ENCODE data around the gene SPOCK3. TPM values are rescaled to one million over a fixed set of nuclear protein-coding genes. Genes with fewer than 3 reads are reported as not detected.

The SPOCK3 gene
- total and polyA plus RNA-seq, 10 of the 15 experiments (the other 5 are each of a cell fraction or from before 2014, with no cell fraction given) = 0.06 to 0.39 (median 0.09) TPM; not detected in 5

DNA sequence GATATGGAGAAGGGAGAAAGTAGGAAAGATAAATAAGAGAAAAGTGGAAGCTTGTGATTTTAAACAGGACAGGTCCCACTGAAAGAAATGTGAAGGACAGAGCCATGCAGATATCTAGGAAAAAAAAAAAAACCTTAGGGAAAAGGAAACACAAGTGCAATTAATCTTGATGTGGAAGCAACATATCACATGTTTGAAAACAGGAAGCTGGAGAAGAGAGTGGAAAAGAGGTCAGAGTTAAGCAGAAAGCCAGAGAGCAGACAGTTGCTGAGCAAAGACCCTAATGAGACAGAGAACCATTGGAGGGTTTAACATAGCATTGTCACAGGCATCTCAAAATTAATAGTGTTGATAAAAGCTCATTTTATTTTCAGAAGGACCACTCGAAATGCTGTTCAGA, 89.7 kb downstream of the SPOCK3 start:
- intact Hi-C loops (cut with micrococcal nuclease; ENCODE audit: unreplicated experiment) = no loop called here

More for the DNA sequence above, 89.7 kb downstream of the SPOCK3 start:
- no peaks in the 10 kb centered on the region for H4K20me1 ChIP-seq (ENCODE audit: control insufficient read depth, insufficient read depth)
- no peaks in the 10 kb centered on the region for H3K27me3 ChIP-seq (replicated peaks in 1 of 2; ENCODE audit: control insufficient read depth in 2 of 2, insufficient read depth in 2 of 2, low read length in 1 of 2)
- in situ Hi-C loops (cut with MboI) = no loop called here
- H3K36me3 ChIP-seq (ENCODE audit: control insufficient read depth in 2 of 2, insufficient read depth in 2 of 2, low read length in 1 of 2) = no peaks in the 10 kb centered on the region
- RAD21 ChIA-PET (ENCODE audit: unreplicated experiment) = no interaction called here
- CTCF ChIA-PET = no interaction called here
- no peak overlapping the region for H3K4me3 ChIP-seq
- DNase-seq (ENCODE audit: low read depth, low spot score) = no peak
- ATAC-seq = no peak
- BruUV-seq (replicated peaks) = no TSS peak
- H3K27ac ChIP-seq (ENCODE audit: control insufficient read depth, insufficient read depth) = no peak overlapping the region
- SMC1A ChIA-PET (ENCODE audit: uncharacterized antibody, unreplicated experiment) = interaction anchor here (0.7 to 1.0 kb wide), 2 partner anchors 93 to 551 kb away, joined by 3 read pairs; no protein-coding TSS in a partner anchor
- no peak for TF ChIP-seq NBN (IDR thresholded peaks at IDR 0.05)
- TF ChIP-seq, protein P1, sequence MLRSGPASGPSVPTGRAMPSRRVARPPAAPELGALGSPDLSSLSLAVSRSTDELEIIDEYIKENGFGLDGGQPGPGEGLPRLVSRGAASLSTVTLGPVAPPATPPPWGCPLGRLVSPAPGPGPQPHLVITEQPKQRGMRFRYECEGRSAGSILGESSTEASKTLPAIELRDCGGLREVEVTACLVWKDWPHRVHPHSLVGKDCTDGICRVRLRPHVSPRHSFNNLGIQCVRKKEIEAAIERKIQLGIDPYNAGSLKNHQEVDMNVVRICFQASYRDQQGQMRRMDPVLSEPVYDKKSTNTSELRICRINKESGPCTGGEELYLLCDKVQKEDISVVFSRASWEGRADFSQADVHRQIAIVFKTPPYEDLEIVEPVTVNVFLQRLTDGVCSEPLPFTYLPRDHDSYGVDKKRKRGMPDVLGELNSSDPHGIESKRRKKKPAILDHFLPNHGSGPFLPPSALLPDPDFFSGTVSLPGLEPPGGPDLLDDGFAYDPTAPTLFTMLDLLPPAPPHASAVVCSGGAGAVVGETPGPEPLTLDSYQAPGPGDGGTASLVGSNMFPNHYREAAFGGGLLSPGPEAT (IDR thresholded peaks at IDR 0.05; ENCODE audit: low read depth) = no peak
- TF ChIP-seq HDAC6 (IDR thresholded peaks at IDR 0.05; ENCODE audit: unreplicated experiment) = no peak
- no peak for TF ChIP-seq CREB1 (IDR thresholded peaks at IDR 0.05; ENCODE audit: low read depth)
- TF ChIP-seq E2F8 (IDR thresholded peaks at IDR 0.05; ENCODE audit: low read depth, partially characterized antibody) = no peak
- TF ChIP-seq, protein P2, sequence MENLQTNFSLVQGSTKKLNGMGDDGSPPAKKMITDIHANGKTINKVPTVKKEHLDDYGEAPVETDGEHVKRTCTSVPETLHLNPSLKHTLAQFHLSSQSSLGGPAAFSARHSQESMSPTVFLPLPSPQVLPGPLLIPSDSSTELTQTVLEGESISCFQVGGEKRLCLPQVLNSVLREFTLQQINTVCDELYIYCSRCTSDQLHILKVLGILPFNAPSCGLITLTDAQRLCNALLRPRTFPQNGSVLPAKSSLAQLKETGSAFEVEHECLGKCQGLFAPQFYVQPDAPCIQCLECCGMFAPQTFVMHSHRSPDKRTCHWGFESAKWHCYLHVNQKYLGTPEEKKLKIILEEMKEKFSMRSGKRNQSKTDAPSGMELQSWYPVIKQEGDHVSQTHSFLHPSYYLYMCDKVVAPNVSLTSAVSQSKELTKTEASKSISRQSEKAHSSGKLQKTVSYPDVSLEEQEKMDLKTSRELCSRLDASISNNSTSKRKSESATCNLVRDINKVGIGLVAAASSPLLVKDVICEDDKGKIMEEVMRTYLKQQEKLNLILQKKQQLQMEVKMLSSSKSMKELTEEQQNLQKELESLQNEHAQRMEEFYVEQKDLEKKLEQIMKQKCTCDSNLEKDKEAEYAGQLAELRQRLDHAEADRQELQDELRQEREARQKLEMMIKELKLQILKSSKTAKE (IDR thresholded peaks at IDR 0.05; ENCODE audit: low read depth, poor library complexity, severe bottlenecking) = no peak
- TF ChIP-seq SUPT20H (IDR thresholded peaks at IDR 0.05; ENCODE audit: borderline replicate concordance, control insufficient read depth, low read depth, low read length) = no peak
- TF ChIP-seq NFXL1 (IDR thresholded peaks at IDR 0.05; ENCODE audit: borderline replicate concordance) = no peak
- TF ChIP-seq BACH1 (IDR thresholded peaks at IDR 0.05; ENCODE audit: borderline replicate concordance) = no peak
- no peak overlapping the region for H3K4me2 ChIP-seq (ENCODE audit: control insufficient read depth, insufficient read depth)
- no peaks in the 10 kb centered on the region for H3K79me2 ChIP-seq (ENCODE audit: control insufficient read depth, insufficient read depth, low read length)
- no peak overlapping the region for H2AFZ ChIP-seq (ENCODE audit: control insufficient read depth, low read depth, low read length)
- 0% methylated on average over 1 of the region's 1 CpG for WGBS (ENCODE audit: insufficient coverage, insufficient replicate concordance, low lambda C conversion rate, missing lambda C conversion rate)
- FAIRE-seq = no peak
- no peaks in the 10 kb centered on the region for H3K9me3 ChIP-seq (replicated peaks; ENCODE audit: control insufficient read depth, insufficient read depth, low read length)
- H3K9ac ChIP-seq (ENCODE audit: control insufficient read depth, insufficient read depth, low read length) = no peak overlapping the region
- no peaks in the 10 kb centered on the region for H3K4me1 ChIP-seq (ENCODE audit: control insufficient read depth, insufficient read depth, low read length)
- POLR2A ChIA-PET = no interaction called here

Data from GM12878 (cell line).